Osteocyte (in vitro differentiated cells): ENCODE data around the gene IL31RA. TPM values are rescaled to one million over a fixed set of nuclear protein-coding genes. Genes with fewer than 3 reads are reported as not detected.

Source experiments
- DNase-seq: peaks from one replicate; pipeline ENCODE4 v3.0.0; 2021; ENCODE audit warnings: mixed read lengths; ENCODE audit not compliant: unreplicated experiment; ENCODE audit errors: extremely low spot score
- H3K27ac Mint-ChIP-seq: one replicate; pipeline ENCODE4 v1.8.0; 2021; ENCODE audit warnings: mild to moderate bottlenecking, mixed read lengths; ENCODE audit not compliant: unreplicated experiment
- H3K27me3 Mint-ChIP-seq: one replicate; pipeline ENCODE4 v1.8.0; 2021; ENCODE audit warnings: mixed read lengths; ENCODE audit not compliant: unreplicated experiment
- H3K36me3 Mint-ChIP-seq: one replicate; pipeline ENCODE4 v1.8.0; 2021; ENCODE audit warnings: mixed read lengths; ENCODE audit not compliant: unreplicated experiment
- H3K4me1 Mint-ChIP-seq: one replicate; pipeline ENCODE4 v1.8.0; 2021; ENCODE audit warnings: mixed read lengths; ENCODE audit not compliant: unreplicated experiment
- H3K4me3 Mint-ChIP-seq: one replicate; pipeline ENCODE4 v1.8.0; 2021; ENCODE audit warnings: mild to moderate bottlenecking, moderate library complexity, mixed read lengths; ENCODE audit not compliant: unreplicated experiment
- H3K9me3 Mint-ChIP-seq: one replicate; pipeline ENCODE4 v1.8.0; 2021; ENCODE audit warnings: mixed read lengths; ENCODE audit not compliant: unreplicated experiment
- total RNA-seq: library from RNA; stranded (reverse); gene quantifications from 2 replicates; pipeline ENCODE4 v1.2.1, GENCODE V29; 2021
- TF ChIP-seq, protein P1 (sequence below): fragments of 200-600 bp; sonication (generic); IDR thresholded peaks from 2 replicates; pipeline ENCODE4 v1.5.0; 2021; ENCODE audit warnings: antibody characterized with exemption, mild to moderate bottlenecking, moderate library complexity

The IL31RA gene
- total RNA-seq, 1 donor from 2014 or later = not detected

DNA sequence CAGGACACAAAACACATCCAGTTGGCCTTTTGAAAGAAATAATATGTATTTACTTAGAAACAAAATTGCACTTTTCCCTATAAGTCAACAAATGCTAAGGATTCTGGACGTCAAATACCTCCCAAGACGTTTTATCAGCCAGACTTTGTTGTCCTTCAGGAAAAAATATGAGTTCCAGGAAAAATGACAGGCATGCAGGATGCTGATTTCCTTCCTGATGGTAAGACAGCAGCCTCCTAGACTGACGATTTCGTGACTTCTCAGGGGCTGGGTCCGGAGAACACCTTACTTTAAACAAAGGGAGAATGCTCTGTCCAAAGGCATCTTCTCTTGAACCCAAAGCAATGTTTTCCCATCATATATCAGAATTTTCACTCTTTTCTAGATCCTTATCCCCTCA lies 74.6 kb downstream of the IL31RA start:
- Mint-ChIP-seq H3K36me3 (no peaks in the 10 kb centered on the region), H3K27ac (no peak overlapping the region), H3K4me3 (no peak overlapping the region), H3K4me1 (peaks cover 8% of the 10 kb centered on the region), H3K9me3 (no peaks in the 10 kb centered on the region), H3K27me3 (no peaks in the 10 kb centered on the region)
- TF ChIP-seq, protein P1, sequence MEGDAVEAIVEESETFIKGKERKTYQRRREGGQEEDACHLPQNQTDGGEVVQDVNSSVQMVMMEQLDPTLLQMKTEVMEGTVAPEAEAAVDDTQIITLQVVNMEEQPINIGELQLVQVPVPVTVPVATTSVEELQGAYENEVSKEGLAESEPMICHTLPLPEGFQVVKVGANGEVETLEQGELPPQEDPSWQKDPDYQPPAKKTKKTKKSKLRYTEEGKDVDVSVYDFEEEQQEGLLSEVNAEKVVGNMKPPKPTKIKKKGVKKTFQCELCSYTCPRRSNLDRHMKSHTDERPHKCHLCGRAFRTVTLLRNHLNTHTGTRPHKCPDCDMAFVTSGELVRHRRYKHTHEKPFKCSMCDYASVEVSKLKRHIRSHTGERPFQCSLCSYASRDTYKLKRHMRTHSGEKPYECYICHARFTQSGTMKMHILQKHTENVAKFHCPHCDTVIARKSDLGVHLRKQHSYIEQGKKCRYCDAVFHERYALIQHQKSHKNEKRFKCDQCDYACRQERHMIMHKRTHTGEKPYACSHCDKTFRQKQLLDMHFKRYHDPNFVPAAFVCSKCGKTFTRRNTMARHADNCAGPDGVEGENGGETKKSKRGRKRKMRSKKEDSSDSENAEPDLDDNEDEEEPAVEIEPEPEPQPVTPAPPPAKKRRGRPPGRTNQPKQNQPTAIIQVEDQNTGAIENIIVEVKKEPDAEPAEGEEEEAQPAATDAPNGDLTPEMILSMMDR = no peak
- no peak for DNase-seq

DNA sequence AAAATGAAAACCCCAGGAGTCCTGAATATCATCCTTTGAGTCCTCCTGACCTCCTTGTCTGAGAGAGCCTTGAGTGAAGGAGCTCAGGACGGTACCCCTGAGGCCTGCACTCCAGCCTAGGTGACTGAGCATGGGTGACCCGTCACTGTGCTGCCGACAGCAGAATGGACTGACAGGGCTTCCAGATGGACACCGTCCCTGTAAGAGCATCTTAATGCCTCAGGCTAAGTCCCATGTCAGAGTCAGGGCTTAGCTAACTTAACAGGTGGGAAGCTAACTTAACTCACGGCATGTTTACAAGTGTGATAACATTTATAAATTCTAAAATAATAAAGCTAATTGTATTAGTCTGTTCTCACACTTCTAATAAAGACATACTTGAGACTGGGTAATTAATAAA lies 75.3 kb downstream of the IL31RA start:
- DNase-seq = no peak
- Mint-ChIP-seq H3K36me3 (no peaks in the 10 kb centered on the region), H3K4me1 (peaks cover 8% of the 10 kb centered on the region), H3K27me3 (no peaks in the 10 kb centered on the region), H3K9me3 (no peaks in the 10 kb centered on the region), H3K4me3 (no peak overlapping the region), H3K27ac (no peak overlapping the region)
- TF ChIP-seq, protein P1 = no peak

DNA sequence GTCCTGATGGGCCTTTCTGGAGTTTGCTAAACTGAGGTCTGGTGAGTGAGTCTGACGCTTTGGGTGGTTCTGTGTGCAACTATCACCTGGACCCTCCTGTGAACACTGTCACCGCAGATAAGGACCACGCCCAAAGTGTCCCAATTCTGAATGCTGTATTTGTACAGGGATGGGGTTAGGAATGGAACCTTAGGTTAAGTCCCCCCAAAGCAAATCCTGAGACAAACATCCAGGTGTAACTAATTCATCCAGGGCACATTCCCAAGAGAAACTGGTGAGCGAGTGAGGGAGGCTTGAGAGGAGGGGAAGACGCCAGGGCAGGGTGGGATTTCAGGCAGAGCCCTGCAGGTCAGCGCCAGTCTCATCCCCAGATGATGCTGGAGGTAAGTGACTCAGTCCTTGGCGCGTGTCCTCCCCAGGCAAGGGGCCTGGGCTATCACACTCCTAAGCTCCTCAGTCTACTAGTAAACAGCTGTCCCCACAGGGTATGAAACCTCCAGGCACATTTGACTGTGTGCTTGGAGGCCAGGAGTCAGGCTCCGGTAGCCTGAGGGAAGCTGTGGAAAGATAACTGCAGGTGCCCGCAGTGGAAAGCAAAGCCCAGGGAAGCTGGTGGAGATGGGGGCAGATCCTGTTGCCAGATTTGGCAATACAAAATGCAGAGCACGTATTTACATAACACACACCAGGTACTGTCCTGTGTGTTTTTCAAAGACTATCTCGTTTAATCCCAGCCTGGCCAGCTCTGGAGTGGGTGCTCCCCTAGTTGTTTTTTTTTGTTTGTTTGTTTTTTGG lies 76.9 kb downstream of the IL31RA start:
- no peaks in the 10 kb centered on the region for H3K27me3 Mint-ChIP-seq
- TF ChIP-seq, protein P1 = no peak
- no peak for DNase-seq
- H3K27ac Mint-ChIP-seq = no peak overlapping the region
- H3K9me3 Mint-ChIP-seq = no peaks in the 10 kb centered on the region
- no peaks in the 10 kb centered on the region for H3K36me3 Mint-ChIP-seq
- no peak overlapping the region for H3K4me3 Mint-ChIP-seq
- peaks cover 5% of the 10 kb centered on the region for H3K4me1 Mint-ChIP-seq

DNA sequence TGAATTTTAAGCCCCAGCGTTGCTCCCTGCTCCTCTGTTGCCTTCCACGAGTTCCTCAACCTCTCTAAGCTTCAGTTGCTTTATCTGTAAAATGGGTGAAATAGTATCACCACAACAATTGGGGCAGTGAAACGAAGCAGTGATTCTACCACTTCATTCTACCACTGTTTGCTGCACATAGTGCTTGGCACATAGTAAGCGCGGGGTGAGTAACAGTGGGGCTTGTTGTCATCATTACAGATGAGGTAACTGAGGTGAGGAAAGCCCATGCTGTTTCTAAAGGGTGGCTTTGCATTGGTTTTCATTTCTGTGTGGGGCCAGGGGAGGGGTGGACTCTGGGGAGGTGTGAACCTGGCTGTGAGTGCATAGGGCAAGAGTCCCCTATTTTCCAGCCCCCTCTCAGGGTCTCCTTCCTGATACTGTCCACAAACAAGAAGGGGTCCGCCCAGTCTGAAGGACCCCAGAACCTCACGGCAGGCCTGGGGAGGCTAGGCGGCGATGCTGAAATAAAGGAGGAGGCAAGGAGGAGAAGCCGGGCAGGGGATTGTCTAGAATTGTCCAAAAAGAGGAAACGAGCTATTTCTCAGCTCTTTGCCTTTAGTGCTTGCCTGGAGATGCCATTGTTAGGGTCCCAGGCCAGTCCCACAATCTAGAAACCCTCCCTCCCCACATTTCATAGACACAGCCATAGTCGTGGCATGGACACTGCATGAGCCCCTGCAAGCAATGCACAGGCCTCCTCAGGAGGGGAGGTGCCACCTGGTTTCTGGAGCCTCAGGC lies 78.1 kb downstream of the IL31RA start:
- Mint-ChIP-seq H3K27ac (no peak overlapping the region), H3K4me3 (no peak overlapping the region), H3K9me3 (no peaks in the 10 kb centered on the region), H3K4me1 (no peaks in the 10 kb centered on the region), H3K27me3 (no peaks in the 10 kb centered on the region), H3K36me3 (no peaks in the 10 kb centered on the region)
- TF ChIP-seq, protein P1 = no peak
- no peak for DNase-seq

DNA sequence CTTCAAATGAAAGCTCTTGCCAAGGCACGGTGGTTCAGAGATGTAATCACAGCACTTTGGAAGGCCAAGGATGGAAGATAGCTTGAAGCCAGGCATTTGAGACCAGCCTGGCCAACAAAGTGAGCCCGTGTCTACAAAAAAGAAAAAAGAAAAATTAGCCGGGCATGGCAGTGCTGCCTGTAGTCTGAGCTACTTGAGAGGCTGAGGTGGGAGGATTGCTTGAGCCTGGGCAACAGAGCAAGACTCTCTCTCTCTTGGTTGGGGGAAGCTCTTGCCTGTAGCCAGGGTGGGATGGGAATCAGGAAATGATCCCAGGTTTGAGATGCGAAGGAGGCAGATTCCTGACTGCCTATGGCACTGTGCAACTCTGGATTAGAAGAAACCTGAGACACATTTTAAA lies 81.5 kb downstream of the IL31RA start:
- H3K4me1 Mint-ChIP-seq = no peaks in the 10 kb centered on the region
- H3K9me3 Mint-ChIP-seq = no peaks in the 10 kb centered on the region
- H3K27me3 Mint-ChIP-seq = no peaks in the 10 kb centered on the region
- no peak overlapping the region for H3K27ac Mint-ChIP-seq
- H3K4me3 Mint-ChIP-seq = no peak overlapping the region
- DNase-seq = no peak
- peaks cover 6% of the 10 kb centered on the region for H3K36me3 Mint-ChIP-seq
- TF ChIP-seq, protein P1 = no peak
